Breast epithelium (tissue), 3 donors: ENCODE measurements around the gene TXNRD1.

ENCODE experiments used
- POLR2A ChIP-seq: fragments of 450-650 bp; IDR thresholded peaks from one replicate; pipeline ENCODE4 v1.6.1; 2016; ENCODE audit warnings: antibody characterized with exemption, mild to moderate bottlenecking, moderate library complexity
- POLR2AphosphoS5 ChIP-seq, 3 donors: sonication (generic); formaldehyde crosslinking; IDR thresholded peaks; one replicate each; pipeline ENCODE4 v1.6.1; 2017; ENCODE audit warnings: antibody characterized with exemption in 3 of 3
- TF ChIP-seq, protein P1 (sequence below), 3 donors: fragments of 450-650 bp; IDR thresholded peaks; one replicate each; pipeline ENCODE4 v1.5.1; 2016 to 2017; ENCODE audit warnings: antibody characterized with exemption in 3 of 3, mild to moderate bottlenecking in 3 of 3, moderate library complexity in 3 of 3

DNA sequence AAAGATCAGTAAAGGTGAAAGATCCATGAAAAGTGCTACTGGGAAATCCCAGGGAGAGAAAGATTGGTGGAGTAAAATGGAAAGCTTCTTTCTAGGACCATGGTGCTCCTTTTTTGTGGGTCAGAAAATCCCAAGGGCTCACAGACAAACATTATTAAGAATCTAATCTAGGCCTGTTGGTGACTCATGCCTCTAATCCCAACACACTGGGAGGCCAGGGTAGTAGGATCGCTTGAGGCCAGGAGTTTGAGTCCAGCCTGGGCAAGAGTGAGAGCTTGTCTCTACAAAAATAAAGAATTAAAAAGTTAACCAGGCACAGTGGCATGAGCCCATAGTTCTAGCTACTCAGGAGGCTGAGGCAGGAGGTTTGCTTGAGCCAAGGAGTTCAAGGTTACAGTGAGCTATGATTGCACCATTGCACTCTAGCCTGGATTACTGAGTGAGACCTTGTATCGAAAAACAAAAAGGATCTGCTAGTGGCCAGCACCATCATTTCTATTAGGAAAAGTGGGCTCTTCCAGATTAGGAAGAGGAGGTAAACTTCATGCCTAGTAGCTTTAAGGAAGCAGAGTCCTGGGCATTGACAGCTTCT lies 43.0 kb downstream of the TXNRD1 start:
- TF ChIP-seq, protein P1, sequence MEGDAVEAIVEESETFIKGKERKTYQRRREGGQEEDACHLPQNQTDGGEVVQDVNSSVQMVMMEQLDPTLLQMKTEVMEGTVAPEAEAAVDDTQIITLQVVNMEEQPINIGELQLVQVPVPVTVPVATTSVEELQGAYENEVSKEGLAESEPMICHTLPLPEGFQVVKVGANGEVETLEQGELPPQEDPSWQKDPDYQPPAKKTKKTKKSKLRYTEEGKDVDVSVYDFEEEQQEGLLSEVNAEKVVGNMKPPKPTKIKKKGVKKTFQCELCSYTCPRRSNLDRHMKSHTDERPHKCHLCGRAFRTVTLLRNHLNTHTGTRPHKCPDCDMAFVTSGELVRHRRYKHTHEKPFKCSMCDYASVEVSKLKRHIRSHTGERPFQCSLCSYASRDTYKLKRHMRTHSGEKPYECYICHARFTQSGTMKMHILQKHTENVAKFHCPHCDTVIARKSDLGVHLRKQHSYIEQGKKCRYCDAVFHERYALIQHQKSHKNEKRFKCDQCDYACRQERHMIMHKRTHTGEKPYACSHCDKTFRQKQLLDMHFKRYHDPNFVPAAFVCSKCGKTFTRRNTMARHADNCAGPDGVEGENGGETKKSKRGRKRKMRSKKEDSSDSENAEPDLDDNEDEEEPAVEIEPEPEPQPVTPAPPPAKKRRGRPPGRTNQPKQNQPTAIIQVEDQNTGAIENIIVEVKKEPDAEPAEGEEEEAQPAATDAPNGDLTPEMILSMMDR (IDR thresholded peaks at IDR 0.05): no peak
- TF ChIP-seq POLR2A: no peak
- no peak for TF ChIP-seq POLR2AphosphoS5 (IDR thresholded peaks at IDR 0.05)
